Keratinocyte (primary cell): Measurements from ENCODE around the gene HPSE2.

Source experiments
- EZH2 ChIP-seq: IDR thresholded peaks from one replicate; pipeline ENCODE4 v1.6.1; 2012; ENCODE audit warnings: inconsistent platforms, mild to moderate bottlenecking, low read length, moderate library complexity
- TF ChIP-seq, protein P1 (sequence below), 3 experiments: IDR thresholded peaks in 1 of 3; conservative IDR thresholded peaks in 1 of 3; optimal IDR thresholded peaks in 1 of 3; 2 replicates in 2 of 3; 3 replicates in 1 of 3; pipeline versions ENCODE3 to v1.5.1; 2011; ENCODE audit warnings: low read length in 3 of 3, mild to moderate bottlenecking in 3 of 3, moderate library complexity in 2 of 3, control low read depth in 1 of 3, inconsistent platforms in 1 of 3; ENCODE audit not compliant: insufficient read depth in 2 of 3; ENCODE audit errors: extremely low read depth in 1 of 3

DNA sequence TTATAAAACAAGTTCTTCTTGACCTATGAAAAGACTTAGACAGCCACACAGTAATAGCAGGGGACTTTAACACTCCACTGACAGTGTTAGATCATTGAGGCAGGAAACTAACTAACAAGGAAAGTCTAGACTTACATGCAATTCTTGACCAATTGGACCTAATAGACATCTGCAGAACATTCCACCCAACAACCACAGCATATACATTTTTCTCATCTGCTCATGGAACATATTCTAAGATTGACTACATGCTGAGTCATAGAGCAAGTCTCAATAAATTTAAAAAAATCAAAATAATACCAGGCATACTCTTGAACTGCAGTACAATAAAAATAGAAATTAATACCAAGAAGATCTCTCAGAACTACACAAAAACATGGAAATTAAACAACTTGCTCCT is 569.4 kb downstream of the HPSE2 start:
- TF ChIP-seq, protein P1, sequence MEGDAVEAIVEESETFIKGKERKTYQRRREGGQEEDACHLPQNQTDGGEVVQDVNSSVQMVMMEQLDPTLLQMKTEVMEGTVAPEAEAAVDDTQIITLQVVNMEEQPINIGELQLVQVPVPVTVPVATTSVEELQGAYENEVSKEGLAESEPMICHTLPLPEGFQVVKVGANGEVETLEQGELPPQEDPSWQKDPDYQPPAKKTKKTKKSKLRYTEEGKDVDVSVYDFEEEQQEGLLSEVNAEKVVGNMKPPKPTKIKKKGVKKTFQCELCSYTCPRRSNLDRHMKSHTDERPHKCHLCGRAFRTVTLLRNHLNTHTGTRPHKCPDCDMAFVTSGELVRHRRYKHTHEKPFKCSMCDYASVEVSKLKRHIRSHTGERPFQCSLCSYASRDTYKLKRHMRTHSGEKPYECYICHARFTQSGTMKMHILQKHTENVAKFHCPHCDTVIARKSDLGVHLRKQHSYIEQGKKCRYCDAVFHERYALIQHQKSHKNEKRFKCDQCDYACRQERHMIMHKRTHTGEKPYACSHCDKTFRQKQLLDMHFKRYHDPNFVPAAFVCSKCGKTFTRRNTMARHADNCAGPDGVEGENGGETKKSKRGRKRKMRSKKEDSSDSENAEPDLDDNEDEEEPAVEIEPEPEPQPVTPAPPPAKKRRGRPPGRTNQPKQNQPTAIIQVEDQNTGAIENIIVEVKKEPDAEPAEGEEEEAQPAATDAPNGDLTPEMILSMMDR (optimal IDR thresholded peaks at IDR 0.05 in 1 of 3, IDR thresholded peaks at IDR 0.05 in 1 of 3, conservative IDR thresholded peaks at IDR 0.05 in 1 of 3; ENCODE audit: extremely low read depth in 1 of 3, insufficient read depth in 2 of 3, low read length in 3 of 3) = no peak
- no peak for TF ChIP-seq EZH2
